HEK293 (cell line): ENCODE measurements around the gene KCP.

Experiments used
- CTCF ChIP-seq: fragments of 450-650 bp; formaldehyde crosslinking; IDR thresholded peaks from 2 replicates; pipeline ENCODE4 v1.5.1; 2016; ENCODE audit warnings: missing biosample characterization, missing genetic modification characterization
- YY1 ChIP-seq: fragments of 450-650 bp; formaldehyde crosslinking; IDR thresholded peaks from 2 replicates; pipeline ENCODE4 v1.5.1; 2018; ENCODE audit warnings: missing biosample characterization, missing genetic modification characterization
- ZIC2 ChIP-seq: fragments of 450-650 bp; formaldehyde crosslinking; IDR thresholded peaks from 2 replicates; pipeline ENCODE4 v1.5.1; 2016; ENCODE audit warnings: missing biosample characterization, missing genetic modification characterization
- ZNF514 ChIP-seq: fragments of 450-650 bp; formaldehyde crosslinking; IDR thresholded peaks from 2 replicates; pipeline ENCODE4 v1.5.1; 2016; ENCODE audit warnings: missing biosample characterization, missing genetic modification characterization
- ZNF555 ChIP-seq: fragments of 450-650 bp; formaldehyde crosslinking; conservative IDR thresholded peaks from 2 replicates; pipeline ENCODE4 v1.5.1; 2017; ENCODE audit warnings: missing biosample characterization, mild to moderate bottlenecking, missing genetic modification characterization, inconsistent platforms
- ZNF621 ChIP-seq: fragments of 450-650 bp; formaldehyde crosslinking; IDR thresholded peaks from 2 replicates; pipeline ENCODE4 v1.5.1; 2017; ENCODE audit warnings: missing biosample characterization, missing genetic modification characterization
- ZNF645 ChIP-seq: fragments of 450-650 bp; formaldehyde crosslinking; IDR thresholded peaks from 2 replicates; pipeline ENCODE4; 2016; ENCODE audit warnings: missing biosample characterization, missing genetic modification characterization
- TF ChIP-seq, protein P1 (sequence below): fragments of 450-650 bp; formaldehyde crosslinking; IDR thresholded peaks from 2 replicates; pipeline ENCODE4 v1.5.1; 2016; ENCODE audit warnings: missing biosample characterization, missing genetic modification characterization
- TF ChIP-seq, protein P2 (sequence below): fragments of 450-650 bp; formaldehyde crosslinking; IDR thresholded peaks from 2 replicates; pipeline ENCODE4 v1.5.1; 2016; ENCODE audit warnings: missing biosample characterization, missing genetic modification characterization
- TF ChIP-seq, protein P3 (sequence below): fragments of 450-650 bp; formaldehyde crosslinking; IDR thresholded peaks from 2 replicates; pipeline ENCODE4 v1.5.1; 2016; ENCODE audit warnings: missing biosample characterization, missing genetic modification characterization

- TF ChIP-seq CTCF (tag by site-specific recombination) (no peak), YY1 (tag by site-specific recombination) (no peak), ZIC2 (tag by site-specific recombination) (no peak), ZNF555 (tag by site-specific recombination) (no peak), ZNF514 (no peak), ZNF621 (tag by site-specific recombination) (no peak), ZNF645 (tag by site-specific recombination) (no peak)
- TF ChIP-seq, protein P1, sequence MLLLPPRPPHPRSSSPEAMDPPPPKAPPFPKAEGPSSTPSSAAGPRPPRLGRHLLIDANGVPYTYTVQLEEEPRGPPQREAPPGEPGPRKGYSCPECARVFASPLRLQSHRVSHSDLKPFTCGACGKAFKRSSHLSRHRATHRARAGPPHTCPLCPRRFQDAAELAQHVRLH (tag by site-specific recombination) = no peak
- TF ChIP-seq, protein P2, sequence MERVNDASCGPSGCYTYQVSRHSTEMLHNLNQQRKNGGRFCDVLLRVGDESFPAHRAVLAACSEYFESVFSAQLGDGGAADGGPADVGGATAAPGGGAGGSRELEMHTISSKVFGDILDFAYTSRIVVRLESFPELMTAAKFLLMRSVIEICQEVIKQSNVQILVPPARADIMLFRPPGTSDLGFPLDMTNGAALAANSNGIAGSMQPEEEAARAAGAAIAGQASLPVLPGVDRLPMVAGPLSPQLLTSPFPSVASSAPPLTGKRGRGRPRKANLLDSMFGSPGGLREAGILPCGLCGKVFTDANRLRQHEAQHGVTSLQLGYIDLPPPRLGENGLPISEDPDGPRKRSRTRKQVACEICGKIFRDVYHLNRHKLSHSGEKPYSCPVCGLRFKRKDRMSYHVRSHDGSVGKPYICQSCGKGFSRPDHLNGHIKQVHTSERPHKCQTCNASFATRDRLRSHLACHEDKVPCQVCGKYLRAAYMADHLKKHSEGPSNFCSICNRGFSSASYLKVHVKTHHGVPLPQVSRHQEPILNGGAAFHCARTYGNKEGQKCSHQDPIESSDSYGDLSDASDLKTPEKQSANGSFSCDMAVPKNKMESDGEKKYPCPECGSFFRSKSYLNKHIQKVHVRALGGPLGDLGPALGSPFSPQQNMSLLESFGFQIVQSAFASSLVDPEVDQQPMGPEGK = no peak
- TF ChIP-seq, protein P3, sequence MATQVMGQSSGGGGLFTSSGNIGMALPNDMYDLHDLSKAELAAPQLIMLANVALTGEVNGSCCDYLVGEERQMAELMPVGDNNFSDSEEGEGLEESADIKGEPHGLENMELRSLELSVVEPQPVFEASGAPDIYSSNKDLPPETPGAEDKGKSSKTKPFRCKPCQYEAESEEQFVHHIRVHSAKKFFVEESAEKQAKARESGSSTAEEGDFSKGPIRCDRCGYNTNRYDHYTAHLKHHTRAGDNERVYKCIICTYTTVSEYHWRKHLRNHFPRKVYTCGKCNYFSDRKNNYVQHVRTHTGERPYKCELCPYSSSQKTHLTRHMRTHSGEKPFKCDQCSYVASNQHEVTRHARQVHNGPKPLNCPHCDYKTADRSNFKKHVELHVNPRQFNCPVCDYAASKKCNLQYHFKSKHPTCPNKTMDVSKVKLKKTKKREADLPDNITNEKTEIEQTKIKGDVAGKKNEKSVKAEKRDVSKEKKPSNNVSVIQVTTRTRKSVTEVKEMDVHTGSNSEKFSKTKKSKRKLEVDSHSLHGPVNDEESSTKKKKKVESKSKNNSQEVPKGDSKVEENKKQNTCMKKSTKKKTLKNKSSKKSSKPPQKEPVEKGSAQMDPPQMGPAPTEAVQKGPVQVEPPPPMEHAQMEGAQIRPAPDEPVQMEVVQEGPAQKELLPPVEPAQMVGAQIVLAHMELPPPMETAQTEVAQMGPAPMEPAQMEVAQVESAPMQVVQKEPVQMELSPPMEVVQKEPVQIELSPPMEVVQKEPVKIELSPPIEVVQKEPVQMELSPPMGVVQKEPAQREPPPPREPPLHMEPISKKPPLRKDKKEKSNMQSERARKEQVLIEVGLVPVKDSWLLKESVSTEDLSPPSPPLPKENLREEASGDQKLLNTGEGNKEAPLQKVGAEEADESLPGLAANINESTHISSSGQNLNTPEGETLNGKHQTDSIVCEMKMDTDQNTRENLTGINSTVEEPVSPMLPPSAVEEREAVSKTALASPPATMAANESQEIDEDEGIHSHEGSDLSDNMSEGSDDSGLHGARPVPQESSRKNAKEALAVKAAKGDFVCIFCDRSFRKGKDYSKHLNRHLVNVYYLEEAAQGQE = no peak
Observed at GRCh38 chr7:128916643-128916915, 6.1 kb upstream of the KCP start.
